ENCODE measurements around the gene SCN2B. TPM values are rescaled to one million over a fixed set of nuclear protein-coding genes. Genes with fewer than 3 reads are reported as not detected.

SCN2B gene
- total RNA-seq, 3 donors from 2014 or later (not counting 1 experiment from before 2014, with no cell fraction given): not detected

- no peak for TF ChIP-seq CTCF (IDR thresholded peaks at IDR 0.05)
- no peak overlapping the region for H3K4me3 ChIP-seq (ENCODE audit: low read length)
- Mint-ChIP-seq H3K4me3 (no peak overlapping the region), H3K4me1 (peaks cover 7 to 48% of the 10 kb centered on the region in 2 donors), H3K27ac (peak overlapping the region in 1 of 2 donors; percentile 7), H3K9me3 (no peaks in the 10 kb centered on the region), H3K27me3 (ENCODE audit: low read depth in 2 of 2) (peaks cover 16 to 67% of the 10 kb centered on the region in 2 donors), H3K36me3 (no peaks in the 10 kb centered on the region)
- no peaks in the 10 kb centered on the region for H3K36me3 ChIP-seq (ENCODE audit: control insufficient read depth, insufficient read depth, low read length)
- DNase-seq (no peak), ATAC-seq (no peak)
- intact Hi-C loops (cut with micrococcal nuclease): no loop called here
- H3K9me3 ChIP-seq (ENCODE audit: control insufficient read depth, insufficient read depth, low read length): no peaks in the 10 kb centered on the region
- peaks cover 32% of the 10 kb centered on the region for H3K4me1 ChIP-seq (ENCODE audit: control insufficient read depth, insufficient read depth, low read length)
- no peaks in the 10 kb centered on the region for H3K27me3 ChIP-seq (ENCODE audit: control insufficient read depth, insufficient read depth, low read length)
- 58% methylated on average over 4 of the region's 7 CpGs for WGBS (ENCODE audit: insufficient coverage)
- H3K27ac ChIP-seq (ENCODE audit: low read length): peak overlapping the region; percentile 33
These were observed 39.3 kb upstream of the SCN2B start for GRCh38 chr11:118215765-118216164.

- peaks cover 32% of the 10 kb centered on the region for H3K4me1 ChIP-seq (ENCODE audit: control insufficient read depth, insufficient read depth, low read length)
- H3K4me1 Mint-ChIP-seq: peaks cover 7 to 48% of the 10 kb centered on the region in 2 donors
- intact Hi-C loops (cut with micrococcal nuclease): no loop called here
- no peak overlapping the region for H3K4me3 Mint-ChIP-seq
- ATAC-seq (peak in 2 of 3 donors; percentile 58 to 83), DNase-seq (peak in 1 of 2 donors; percentile 61)
- 33% methylated on average over 2 of the region's 3 CpGs for WGBS (ENCODE audit: insufficient coverage)
- no peak overlapping the region for H3K27ac Mint-ChIP-seq
- H3K36me3 ChIP-seq (ENCODE audit: control insufficient read depth, insufficient read depth, low read length): peaks cover 2% of the 10 kb centered on the region
- no peak overlapping the region for H3K4me3 ChIP-seq (ENCODE audit: low read length)
- H3K9me3 Mint-ChIP-seq: no peaks in the 10 kb centered on the region
- H3K27me3 ChIP-seq (ENCODE audit: control insufficient read depth, insufficient read depth, low read length): no peaks in the 10 kb centered on the region
- no peaks in the 10 kb centered on the region for H3K9me3 ChIP-seq (ENCODE audit: control insufficient read depth, insufficient read depth, low read length)
- H3K27me3 Mint-ChIP-seq (ENCODE audit: low read depth in 2 of 2): peaks cover 16 to 62% of the 10 kb centered on the region in 2 donors
- no peak for TF ChIP-seq CTCF (IDR thresholded peaks at IDR 0.05)
- H3K36me3 Mint-ChIP-seq: no peaks in the 10 kb centered on the region
- peak overlapping the region; percentile 33 for H3K27ac ChIP-seq (ENCODE audit: low read length)
These were observed 38.8 kb upstream of the SCN2B start for GRCh38 chr11:118215262-118215661.

GRCh38 chr11:118214210-118214914 lies 37.9 kb upstream of the SCN2B start:
- DNase-seq: no peak
- Mint-ChIP-seq H3K27me3 (ENCODE audit: low read depth in 2 of 2) (peaks cover 13 to 53% of the 10 kb centered on the region in 2 donors), H3K4me1 (peaks cover 7 to 44% of the 10 kb centered on the region in 2 donors), H3K4me3 (no peak overlapping the region), H3K36me3 (no peaks in the 10 kb centered on the region), H3K27ac (no peak overlapping the region), H3K9me3 (no peaks in the 10 kb centered on the region)
- intact Hi-C loops (cut with micrococcal nuclease): no loop called here
- no peaks in the 10 kb centered on the region for H3K27me3 ChIP-seq (ENCODE audit: control insufficient read depth, insufficient read depth, low read length)
- WGBS (ENCODE audit: insufficient coverage): 28% methylated on average over 6 of the region's 6 CpGs
- H3K9me3 ChIP-seq (ENCODE audit: control insufficient read depth, insufficient read depth, low read length): no peaks in the 10 kb centered on the region
- peaks cover 4% of the 10 kb centered on the region for H3K36me3 ChIP-seq (ENCODE audit: control insufficient read depth, insufficient read depth, low read length)
- H3K4me3 ChIP-seq (ENCODE audit: low read length): no peak overlapping the region
- ATAC-seq: peak in 1 of 3 donors; percentile 55
- no peak overlapping the region for H3K27ac ChIP-seq (ENCODE audit: low read length)
- H3K4me1 ChIP-seq (ENCODE audit: control insufficient read depth, insufficient read depth, low read length): peaks cover 24% of the 10 kb centered on the region
- no peak for TF ChIP-seq CTCF (IDR thresholded peaks at IDR 0.05)

All from natural killer cell (primary cell).